GM18519 (cell line): ENCODE measurements around the gene ABCA13.

Experiments used
- ATAC-seq: cut with Tn5 transposase; IDR thresholded peaks from one replicate; pipeline ENCODE4 v1.9.1; 2021; ENCODE audit warnings: mild to moderate bottlenecking, moderate library complexity; ENCODE audit not compliant: unreplicated experiment, low FRiP score

Gene ABCA13

GRCh38 chr7:48621076-48621475 lies 449.8 kb downstream of the ABCA13 start:
- ATAC-seq, result no peak

- no peak for ATAC-seq
These were observed 455.9 kb downstream of the ABCA13 start for GRCh38 chr7:48627164-48627563.

GRCh38 chr7:48628793-48629349 lies 457.6 kb downstream of the ABCA13 start:
- ATAC-seq, result no peak

- ATAC-seq, result no peak
These were observed 462.9 kb downstream of the ABCA13 start for GRCh38 chr7:48634116-48634632.

GRCh38 chr7:48635796-48636195 lies 464.5 kb downstream of the ABCA13 start:
- no peak for ATAC-seq

GRCh38 chr7:48636391-48637015 lies 465.2 kb downstream of the ABCA13 start:
- no peak for ATAC-seq

- ATAC-seq, result no peak
These were observed 466.1 kb downstream of the ABCA13 start for GRCh38 chr7:48637382-48637781.

- ATAC-seq, result no peak
These were observed 466.8 kb downstream of the ABCA13 start for GRCh38 chr7:48638041-48638440.

- no peak for ATAC-seq
These were observed 472.3 kb downstream of the ABCA13 start for GRCh38 chr7:48643431-48644013.

GRCh38 chr7:48658138-48658537 lies 486.9 kb downstream of the ABCA13 start:
- no peak for ATAC-seq

- no peak for ATAC-seq
These were observed 489.1 kb downstream of the ABCA13 start for GRCh38 chr7:48660306-48660870.

- ATAC-seq, result no peak
These were observed 493.0 kb downstream of the ABCA13 start for GRCh38 chr7:48664241-48664640.

GRCh38 chr7:48665353-48666135 lies 494.3 kb downstream of the ABCA13 start:
- no peak for ATAC-seq

- ATAC-seq, result no peak
These were observed 496.1 kb downstream of the ABCA13 start for GRCh38 chr7:48667407-48667806.

- ATAC-seq, result no peak
These were observed 500.4 kb downstream of the ABCA13 start for GRCh38 chr7:48671656-48672055.

- ATAC-seq, result no peak
These were observed 509.7 kb downstream of the ABCA13 start for GRCh38 chr7:48681006-48681405.

GRCh38 chr7:48691788-48692187 lies 520.5 kb downstream of the ABCA13 start:
- ATAC-seq, result no peak
